Measurements from ENCODE around the gene ACTR5.

ACTR5 gene

DNA sequence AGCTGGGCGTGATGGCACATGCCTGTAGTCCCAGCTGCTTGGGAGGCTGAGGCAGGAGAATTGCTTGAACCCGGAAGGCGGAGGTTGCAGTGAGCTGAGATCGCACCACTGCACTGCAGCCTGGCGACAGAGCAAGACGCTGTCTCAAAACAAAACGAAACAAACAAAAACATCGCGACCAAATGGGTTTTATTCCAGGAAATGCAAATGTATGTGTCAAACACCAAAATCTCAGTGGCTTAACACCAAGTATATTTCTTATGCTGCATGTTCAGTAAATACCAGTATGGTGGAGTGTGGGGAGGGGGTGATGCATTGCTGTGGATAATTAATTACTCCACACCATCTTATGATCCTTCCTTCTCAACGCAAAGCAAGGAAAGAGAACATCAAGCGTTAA lies 28.1 kb downstream of the ACTR5 start:
- peak; percentile 21 for DNase-seq (ENCODE audit: extremely low read depth, insufficient read length)
- H3K27me3 ChIP-seq (replicated peaks; ENCODE audit: control insufficient read depth, insufficient read depth, low read length), result no peaks in the 10 kb centered on the region
- peaks cover 3% of the 10 kb centered on the region for H3K36me3 ChIP-seq (ENCODE audit: control insufficient read depth, insufficient read depth, low read length)
- no peak overlapping the region for H3K4me3 ChIP-seq (replicated peaks; ENCODE audit: low read depth, low read length)
- TF ChIP-seq, protein P1, sequence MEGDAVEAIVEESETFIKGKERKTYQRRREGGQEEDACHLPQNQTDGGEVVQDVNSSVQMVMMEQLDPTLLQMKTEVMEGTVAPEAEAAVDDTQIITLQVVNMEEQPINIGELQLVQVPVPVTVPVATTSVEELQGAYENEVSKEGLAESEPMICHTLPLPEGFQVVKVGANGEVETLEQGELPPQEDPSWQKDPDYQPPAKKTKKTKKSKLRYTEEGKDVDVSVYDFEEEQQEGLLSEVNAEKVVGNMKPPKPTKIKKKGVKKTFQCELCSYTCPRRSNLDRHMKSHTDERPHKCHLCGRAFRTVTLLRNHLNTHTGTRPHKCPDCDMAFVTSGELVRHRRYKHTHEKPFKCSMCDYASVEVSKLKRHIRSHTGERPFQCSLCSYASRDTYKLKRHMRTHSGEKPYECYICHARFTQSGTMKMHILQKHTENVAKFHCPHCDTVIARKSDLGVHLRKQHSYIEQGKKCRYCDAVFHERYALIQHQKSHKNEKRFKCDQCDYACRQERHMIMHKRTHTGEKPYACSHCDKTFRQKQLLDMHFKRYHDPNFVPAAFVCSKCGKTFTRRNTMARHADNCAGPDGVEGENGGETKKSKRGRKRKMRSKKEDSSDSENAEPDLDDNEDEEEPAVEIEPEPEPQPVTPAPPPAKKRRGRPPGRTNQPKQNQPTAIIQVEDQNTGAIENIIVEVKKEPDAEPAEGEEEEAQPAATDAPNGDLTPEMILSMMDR (IDR thresholded peaks at IDR 0.05; ENCODE audit: insufficient read depth, low read length, poor library complexity, severe bottlenecking), result no peak

DNA sequence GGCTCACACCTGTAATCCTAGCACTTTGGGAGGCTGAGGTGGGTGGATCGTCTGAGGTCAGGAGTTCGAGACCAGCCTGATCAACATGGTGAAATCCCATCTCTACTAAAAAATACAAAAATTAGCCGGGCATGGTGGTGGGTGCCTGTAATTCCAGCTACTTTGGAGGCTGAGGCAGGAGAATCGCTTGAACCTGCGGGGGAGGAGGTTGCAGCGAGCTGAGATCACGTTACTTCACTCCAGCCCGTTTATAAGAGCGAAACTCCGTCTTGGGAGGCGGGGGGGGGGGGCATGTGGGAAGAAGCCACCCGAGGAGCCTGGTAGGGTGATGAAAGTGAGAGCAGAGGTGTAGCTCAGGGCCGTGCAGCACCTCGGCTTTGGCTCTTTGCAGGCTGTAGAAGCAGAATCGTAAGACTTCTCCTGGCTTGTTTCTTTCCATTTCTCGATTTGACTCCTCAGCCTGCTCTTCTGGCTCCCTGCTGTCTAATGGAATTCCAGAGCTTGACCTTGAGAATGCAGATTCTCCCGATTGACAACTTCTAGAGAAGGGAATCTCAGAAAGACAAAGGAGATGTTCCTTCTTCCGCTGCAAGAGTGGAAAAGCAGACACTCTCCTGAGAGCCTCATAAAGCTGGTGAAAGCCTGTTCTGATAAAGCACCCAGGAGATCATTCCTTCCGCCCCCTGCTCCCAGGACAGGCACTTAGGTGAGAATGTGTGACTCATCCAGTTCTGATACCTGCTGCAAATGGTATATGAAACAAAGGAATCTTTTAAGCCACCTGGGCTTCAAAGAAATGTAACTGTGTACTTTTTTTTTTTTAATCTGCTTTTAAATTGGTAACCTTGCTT lies 31.2 kb downstream of the ACTR5 start:
- Histone ChIP-seq H3K4me3 (replicated peaks; ENCODE audit: low read depth, low read length) (no peak overlapping the region), H3K27me3 (replicated peaks; ENCODE audit: control insufficient read depth, insufficient read depth, low read length) (no peaks in the 10 kb centered on the region), H3K36me3 (ENCODE audit: control insufficient read depth, insufficient read depth, low read length) (no peaks in the 10 kb centered on the region; the same call in 1 of the 2 replicates)
- DNase-seq (ENCODE audit: extremely low read depth, insufficient read length), result no peak
- TF ChIP-seq, protein P1 (IDR thresholded peaks at IDR 0.05; ENCODE audit: insufficient read depth, low read length, poor library complexity, severe bottlenecking), result no peak

DNA sequence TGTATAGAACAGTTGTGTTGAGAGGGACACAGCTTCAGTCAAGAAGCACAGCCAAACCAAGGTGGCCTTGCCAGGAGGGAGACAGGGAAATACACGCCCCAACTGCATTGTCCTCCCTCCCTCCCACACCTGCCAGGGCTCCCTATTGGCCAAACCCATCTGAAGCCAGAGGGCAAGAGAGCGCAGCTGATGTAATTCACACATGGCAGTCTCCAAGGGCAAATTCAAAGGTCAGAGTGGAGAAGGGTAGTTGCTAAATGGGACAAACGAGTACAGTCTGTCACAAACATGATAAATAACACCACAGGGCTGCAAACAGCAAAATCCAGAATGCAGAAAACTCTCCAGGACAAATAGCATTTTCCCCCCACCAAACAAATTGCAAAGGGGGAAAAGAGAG lies 34.0 kb downstream of the ACTR5 start:
- Histone ChIP-seq H3K27me3 (replicated peaks; ENCODE audit: control insufficient read depth, insufficient read depth, low read length) (no peaks in the 10 kb centered on the region), H3K4me3 (replicated peaks; ENCODE audit: low read depth, low read length) (no peak overlapping the region), H3K36me3 (ENCODE audit: control insufficient read depth, insufficient read depth, low read length) (no peaks in the 10 kb centered on the region; the same call in 1 of the 2 replicates)
- TF ChIP-seq, protein P1 (IDR thresholded peaks at IDR 0.05; ENCODE audit: insufficient read depth, low read length, poor library complexity, severe bottlenecking), result no peak
- DNase-seq (ENCODE audit: extremely low read depth, insufficient read length), result no peak

DNA sequence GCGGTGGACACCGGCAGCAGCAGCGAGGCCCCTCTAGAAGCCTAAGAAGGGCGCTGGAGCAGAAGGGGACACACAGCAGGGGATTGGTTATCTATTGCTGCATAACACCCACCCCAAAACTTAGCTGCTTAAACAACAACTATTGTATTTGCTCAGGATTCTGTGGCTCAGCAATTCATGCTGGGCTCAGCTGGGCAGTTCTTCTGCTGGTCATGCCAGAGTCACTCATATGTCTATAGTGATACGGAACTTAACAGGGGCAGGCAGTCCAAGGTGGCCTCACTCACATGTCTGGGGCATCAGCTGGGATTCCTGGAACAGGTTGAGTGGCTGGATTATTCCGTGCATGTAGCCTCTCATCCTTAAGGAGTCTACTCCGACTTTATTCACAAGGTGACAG lies 39.6 kb downstream of the ACTR5 start:
- Histone ChIP-seq H3K4me3 (replicated peaks; ENCODE audit: low read depth, low read length) (no peak overlapping the region), H3K27me3 (replicated peaks; ENCODE audit: control insufficient read depth, insufficient read depth, low read length) (no peaks in the 10 kb centered on the region), H3K36me3 (ENCODE audit: control insufficient read depth, insufficient read depth, low read length) (no peaks in the 10 kb centered on the region)
- TF ChIP-seq, protein P1 (IDR thresholded peaks at IDR 0.05; ENCODE audit: insufficient read depth, low read length, poor library complexity, severe bottlenecking), result no peak
- no peak for DNase-seq (ENCODE audit: extremely low read depth, insufficient read length)

DNA sequence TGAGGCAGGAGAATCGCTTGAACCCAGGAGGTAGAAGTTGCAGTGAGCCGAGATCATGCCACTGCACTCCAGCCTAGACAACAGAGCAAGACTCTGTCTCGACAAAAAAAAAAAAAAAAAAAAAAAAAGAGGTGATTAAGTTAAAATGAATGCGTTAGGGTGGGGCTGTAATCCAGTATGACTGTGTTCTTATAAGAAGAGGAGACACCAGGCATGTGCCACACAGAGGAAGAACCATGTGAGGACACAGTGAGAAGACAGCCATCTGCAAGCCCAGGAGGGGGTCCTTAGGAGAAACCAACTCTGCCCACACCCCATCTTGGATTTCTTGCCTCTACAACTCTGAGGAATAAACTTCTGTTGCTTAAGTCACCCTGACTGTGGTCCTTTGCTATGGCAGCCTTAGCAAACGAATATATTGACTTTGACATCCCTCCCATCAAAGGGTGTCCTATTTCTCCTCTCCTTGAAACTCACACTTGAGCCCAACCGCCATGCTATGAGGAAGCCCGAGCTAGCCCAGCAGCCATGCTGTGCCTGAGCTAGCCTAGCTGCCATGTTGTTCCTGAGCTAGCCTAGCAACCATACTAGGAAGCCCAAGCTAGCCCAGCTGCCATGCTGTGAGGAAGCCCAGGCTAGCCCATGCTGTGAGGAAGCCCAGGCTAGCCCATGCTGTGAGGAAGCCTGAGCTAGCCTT lies 41.4 kb downstream of the ACTR5 start:
- TF ChIP-seq, protein P1 (IDR thresholded peaks at IDR 0.05; ENCODE audit: insufficient read depth, low read length, poor library complexity, severe bottlenecking), result no peak
- H3K4me3 ChIP-seq (replicated peaks; ENCODE audit: low read depth, low read length), result no peak overlapping the region
- DNase-seq (ENCODE audit: extremely low read depth, insufficient read length), result no peak
- no peaks in the 10 kb centered on the region for H3K27me3 ChIP-seq (replicated peaks; ENCODE audit: control insufficient read depth, insufficient read depth, low read length)
- H3K36me3 ChIP-seq (ENCODE audit: control insufficient read depth, insufficient read depth, low read length), result no peaks in the 10 kb centered on the region
